ENCODE measurements around the gene HTR4. TPM values are rescaled to one million over a fixed set of nuclear protein-coding genes. Genes with fewer than 3 reads are reported as not detected.
"Not testable (repeated sequence)": the region's sequence is repeated elsewhere in the genome, so short reads cannot be mapped to it uniquely, and the experiment has no call there.

HTR4 gene
- total RNA-seq, 1 experiment from 2014 or later, result 0.06 TPM

GRCh38 chr5:148682058-148683026 is 28.0 kb upstream of the HTR4 start:
- Histone ChIP-seq H3K4me3 (no peak overlapping the region), H3K36me3 (no peaks in the 10 kb centered on the region), H3K27ac (no peak overlapping the region), H3K4me1 (no peaks in the 10 kb centered on the region), H3K27me3 (no peaks in the 10 kb centered on the region), H3K9me3 (replicated peaks) (no peaks in the 10 kb centered on the region)
- no peak for DNase-seq

- Histone ChIP-seq H3K4me1 (no peaks in the 10 kb centered on the region), H3K4me3 (no peak overlapping the region), H3K9me3 (replicated peaks) (no peaks in the 10 kb centered on the region), H3K27ac (no peak overlapping the region), H3K27me3 (no peaks in the 10 kb centered on the region), H3K36me3 (no peaks in the 10 kb centered on the region)
- no peak for DNase-seq
These were observed 27.1 kb upstream of the HTR4 start for GRCh38 chr5:148681157-148682057.

GRCh38 chr5:148673704-148674103 is 19.4 kb upstream of the HTR4 start:
- H3K27me3 ChIP-seq; H3K36me3 ChIP-seq; H3K27ac ChIP-seq; H3K4me3 ChIP-seq; H3K9me3 ChIP-seq (replicated peaks); H3K4me1 ChIP-seq; DNase-seq: not testable (repeated sequence)

- peak in 1 of 2 experiments; percentile 4 for DNase-seq
- H3K36me3 ChIP-seq, result no peaks in the 10 kb centered on the region
- no peaks in the 10 kb centered on the region for H3K9me3 ChIP-seq (replicated peaks)
- H3K4me1 ChIP-seq, result no peaks in the 10 kb centered on the region
- H3K27me3 ChIP-seq, result no peaks in the 10 kb centered on the region
- H3K27ac ChIP-seq, result no peak overlapping the region
- no peak overlapping the region for H3K4me3 ChIP-seq
These were observed 12.0 kb upstream of the HTR4 start for GRCh38 chr5:148666353-148666752.

- no peaks in the 10 kb centered on the region for H3K27me3 ChIP-seq
- H3K9me3 ChIP-seq (replicated peaks), result no peaks in the 10 kb centered on the region
- H3K4me3 ChIP-seq, result no peak overlapping the region
- H3K27ac ChIP-seq, result no peak overlapping the region
- no peaks in the 10 kb centered on the region for H3K36me3 ChIP-seq
- DNase-seq, result no peak
- H3K4me1 ChIP-seq, result no peaks in the 10 kb centered on the region; the same call in 1 of the 2 replicates
These were observed 11.1 kb upstream of the HTR4 start for GRCh38 chr5:148665431-148665830.

- no peak overlapping the region for H3K4me3 ChIP-seq
- H3K36me3 ChIP-seq, result no peaks in the 10 kb centered on the region
- no peak for DNase-seq
These were observed 9.2 kb upstream of the HTR4 start for GRCh38 chr5:148663509-148663908.

GRCh38 chr5:148660346-148660660 is 6.0 kb upstream of the HTR4 start:
- Histone ChIP-seq H3K27me3 (no peaks in the 10 kb centered on the region), H3K4me1 (no peaks in the 10 kb centered on the region; the same call in 1 of the 2 replicates), H3K27ac (no peak overlapping the region), H3K36me3 (no peaks in the 10 kb centered on the region), H3K9me3 (replicated peaks) (no peaks in the 10 kb centered on the region), H3K4me3 (no peak overlapping the region)
- DNase-seq, result no peak

More at GRCh38 chr5:148663509-148663908, 9.2 kb upstream of the HTR4 start:
- Histone ChIP-seq H3K9me3 (replicated peaks) (no peaks in the 10 kb centered on the region), H3K27me3 (no peaks in the 10 kb centered on the region), H3K4me1 (no peaks in the 10 kb centered on the region; the same call in 1 of the 2 replicates), H3K27ac (no peak overlapping the region)

- Histone ChIP-seq H3K27me3 (no peaks in the 10 kb centered on the region), H3K36me3 (no peaks in the 10 kb centered on the region), H3K9me3 (replicated peaks) (no peaks in the 10 kb centered on the region), H3K4me3 (no peak overlapping the region), H3K27ac (no peak overlapping the region), H3K4me1 (no peaks in the 10 kb centered on the region; the same call in 1 of the 2 replicates)
- peak; percentile 6 to 27 for DNase-seq
These were observed 5.5 kb upstream of the HTR4 start for GRCh38 chr5:148659641-148660345.

GRCh38 chr5:148653291-148653835 is 964 bp downstream of the HTR4 start:
- no peaks in the 10 kb centered on the region for H3K4me1 ChIP-seq
- no peaks in the 10 kb centered on the region for H3K9me3 ChIP-seq (replicated peaks)
- no peaks in the 10 kb centered on the region for H3K36me3 ChIP-seq
- H3K27me3 ChIP-seq, result no peaks in the 10 kb centered on the region
- H3K27ac ChIP-seq, result no peak overlapping the region
- DNase-seq, result no peak
- no peak overlapping the region for H3K4me3 ChIP-seq

GRCh38 chr5:148651528-148651927 is 2.8 kb downstream of the HTR4 start:
- Histone ChIP-seq H3K4me3 (no peak overlapping the region), H3K4me1 (no peaks in the 10 kb centered on the region), H3K36me3 (no peaks in the 10 kb centered on the region), H3K27me3 (no peaks in the 10 kb centered on the region), H3K27ac (no peak overlapping the region), H3K9me3 (replicated peaks) (no peaks in the 10 kb centered on the region)
- DNase-seq, result no peak

GRCh38 chr5:148645527-148645926 is 8.8 kb downstream of the HTR4 start:
- Histone ChIP-seq H3K4me1 (no peaks in the 10 kb centered on the region), H3K27me3 (peaks cover 4% of the 10 kb centered on the region), H3K36me3 (no peaks in the 10 kb centered on the region), H3K27ac (no peak overlapping the region), H3K9me3 (replicated peaks) (no peaks in the 10 kb centered on the region), H3K4me3 (no peak overlapping the region)
- no peak for DNase-seq

GRCh38 chr5:148641735-148642134 is 12.6 kb downstream of the HTR4 start:
- Histone ChIP-seq H3K4me3 (no peak overlapping the region), H3K4me1 (no peaks in the 10 kb centered on the region), H3K27ac (no peak overlapping the region), H3K36me3 (no peaks in the 10 kb centered on the region), H3K27me3 (peaks cover 4% of the 10 kb centered on the region), H3K9me3 (replicated peaks) (no peaks in the 10 kb centered on the region)
- no peak for DNase-seq

GRCh38 chr5:148640471-148640870 is 13.9 kb downstream of the HTR4 start:
- H3K27ac ChIP-seq, result no peak overlapping the region
- H3K27me3 ChIP-seq, result peaks cover 4% of the 10 kb centered on the region
- no peak for DNase-seq
- no peak overlapping the region for H3K4me3 ChIP-seq
- H3K4me1 ChIP-seq, result no peaks in the 10 kb centered on the region
- H3K9me3 ChIP-seq (replicated peaks), result no peaks in the 10 kb centered on the region
- no peaks in the 10 kb centered on the region for H3K36me3 ChIP-seq

GRCh38 chr5:148639081-148639480 is 15.2 kb downstream of the HTR4 start:
- Histone ChIP-seq H3K27me3 (peaks cover 6% of the 10 kb centered on the region), H3K4me1 (no peaks in the 10 kb centered on the region), H3K36me3 (no peaks in the 10 kb centered on the region), H3K27ac (no peak overlapping the region), H3K9me3 (replicated peaks) (no peaks in the 10 kb centered on the region), H3K4me3 (no peak overlapping the region)
- no peak for DNase-seq
